WTC11 (cell line): ENCODE measurements around the gene GALNT2. TPM values are rescaled to one million over a fixed set of nuclear protein-coding genes. Genes with fewer than 3 reads are reported as not detected.

Experiments
- ATAC-seq: fragments of 200-7000 bp; cut with Tn5 transposase; 2 replicates; pipeline ENCODE4 v1.10.0; 2021; ENCODE audit warnings: mild to moderate bottlenecking, moderate library complexity
- CTCF ChIA-PET: fragments of 300-600 bp; sonication (Branson Sonifier 250); formaldehyde crosslinking; loops from one replicate; lab custom pipeline; 2021; ENCODE audit warnings: antibody characterized with exemption; lab: Charles Lee
- POLR2A ChIA-PET: fragments of 350-600 bp; sonication (Branson Sonifier 250); formaldehyde crosslinking; loops from one replicate; lab custom pipeline; 2021; ENCODE audit warnings: antibody characterized with exemption; lab: Charles Lee
- DNase-seq: peaks from one replicate; pipeline ENCODE4 v3.0.0; 2021; ENCODE audit warnings: low spot score
- H3K27ac Mint-ChIP-seq: 2 replicates; pipeline ENCODE4 v1.8.0; 2021; ENCODE audit warnings: mixed read lengths
- H3K27me3 Mint-ChIP-seq: 2 replicates; pipeline ENCODE4 v1.8.0; 2021; ENCODE audit warnings: low read depth, mild to moderate bottlenecking, moderate library complexity, mixed read lengths
- H3K36me3 Mint-ChIP-seq: 2 replicates; pipeline ENCODE4 v1.8.0; 2021; ENCODE audit warnings: mixed read lengths
- H3K4me1 Mint-ChIP-seq: 2 replicates; pipeline ENCODE4 v1.8.0; 2022; ENCODE audit warnings: mixed read lengths
- H3K4me3 Mint-ChIP-seq: 2 replicates; pipeline ENCODE4 v1.8.0; 2021; ENCODE audit warnings: mild to moderate bottlenecking, moderate library complexity, mixed read lengths
- H3K9me3 Mint-ChIP-seq: 2 replicates; pipeline ENCODE4 v1.8.0; 2021; ENCODE audit warnings: mixed read lengths
- CBFB ChIP-seq: sonication (generic); formaldehyde crosslinking; IDR thresholded peaks from 2 replicates; pipeline ENCODE4 v1.8.1; 2022; ENCODE audit warnings: mild to moderate bottlenecking, low read depth, missing genetic modification reagents
- FOXP1 ChIP-seq: sonication (generic); formaldehyde crosslinking; IDR thresholded peaks from 2 replicates; pipeline ENCODE4 v1.8.0; 2022; ENCODE audit warnings: missing genetic modification reagents, mild to moderate bottlenecking, moderate library complexity, borderline replicate concordance
- NFATC4 ChIP-seq: fragments of 250-450 bp; sonication (Bioruptor Pico); IDR thresholded peaks from 2 replicates; pipeline ENCODE4 v1.9.0; 2021; ENCODE audit warnings: mild to moderate bottlenecking
- RELA ChIP-seq: sonication (generic); formaldehyde crosslinking; IDR thresholded peaks from 2 replicates; pipeline ENCODE4 v1.8.1; 2022; ENCODE audit warnings: missing genetic modification reagents, mild to moderate bottlenecking, borderline replicate concordance
- RORB ChIP-seq: fragments of 250-450 bp; sonication (Bioruptor Pico); IDR thresholded peaks from 2 replicates; pipeline ENCODE4 v1.9.0; 2021; ENCODE audit warnings: mild to moderate bottlenecking
- SMAD3 ChIP-seq: sonication (generic); formaldehyde crosslinking; IDR thresholded peaks from 2 replicates; pipeline ENCODE4 v1.8.0; 2022; ENCODE audit warnings: missing genetic modification reagents, mild to moderate bottlenecking, borderline replicate concordance
- SP1 ChIP-seq: sonication (generic); formaldehyde crosslinking; conservative IDR thresholded peaks from 2 replicates; pipeline ENCODE4 v1.8.1; 2022; ENCODE audit warnings: missing genetic modification reagents
- ZNF121 ChIP-seq: sonication (generic); formaldehyde crosslinking; IDR thresholded peaks from 2 replicates; pipeline ENCODE4 v1.8.0; 2023; ENCODE audit warnings: missing genetic modification reagents
- ZNF232 ChIP-seq: sonication (generic); formaldehyde crosslinking; IDR thresholded peaks from 2 replicates; pipeline ENCODE4 v1.8.0; 2022; ENCODE audit warnings: mild to moderate bottlenecking, missing genetic modification reagents
- ZNF317 ChIP-seq: sonication (generic); formaldehyde crosslinking; IDR thresholded peaks from 2 replicates; pipeline ENCODE4 v1.8.1; 2023; ENCODE audit warnings: low read depth, mild to moderate bottlenecking, moderate library complexity, missing genetic modification reagents, borderline replicate concordance
- total RNA-seq: library from RNA; stranded (reverse); gene quantifications from 3 replicates; pipeline ENCODE4 v1.2.3, GENCODE V29; 2021
- TF ChIP-seq, protein P1 (sequence below): sonication (generic); formaldehyde crosslinking; IDR thresholded peaks from 2 replicates; pipeline ENCODE4 v1.8.0; 2022; ENCODE audit warnings: missing genetic modification reagents
- TF ChIP-seq, protein P2 (sequence below): sonication (generic); formaldehyde crosslinking; IDR thresholded peaks from 2 replicates; pipeline ENCODE4 v1.8.1; 2023; ENCODE audit warnings: mild to moderate bottlenecking, missing genetic modification reagents, borderline replicate concordance
- TF ChIP-seq, protein P3 (sequence below): sonication (generic); formaldehyde crosslinking; IDR thresholded peaks from 2 replicates; pipeline ENCODE4 v1.8.0; 2022; ENCODE audit warnings: mild to moderate bottlenecking, missing genetic modification reagents
- TF ChIP-seq, protein P4 (sequence below): sonication (generic); formaldehyde crosslinking; IDR thresholded peaks from 2 replicates; pipeline ENCODE4 v1.8.1; 2023; ENCODE audit warnings: mild to moderate bottlenecking, missing genetic modification reagents
- TF ChIP-seq, protein P5 (sequence below): fragments of 250-450 bp; sonication (Bioruptor Pico); IDR thresholded peaks from 2 replicates; pipeline ENCODE4 v1.8.0; 2021; ENCODE audit warnings: mild to moderate bottlenecking
- TF ChIP-seq, protein P6 (sequence below): sonication (generic); formaldehyde crosslinking; IDR thresholded peaks from 2 replicates; pipeline ENCODE4 v1.8.1; 2023; ENCODE audit warnings: mild to moderate bottlenecking, missing genetic modification reagents, moderate library complexity
- TF ChIP-seq, protein P7 (sequence below): fragments of 250-450 bp; sonication (Bioruptor Pico); IDR thresholded peaks from 2 replicates; pipeline ENCODE4 v1.9.0; 2021; ENCODE audit warnings: moderate library complexity, mild to moderate bottlenecking, inconsistent platforms, borderline replicate concordance
- TF ChIP-seq, protein P8 (sequence below): sonication (generic); formaldehyde crosslinking; IDR thresholded peaks from 2 replicates; pipeline ENCODE4 v1.8.1; 2022; ENCODE audit warnings: missing genetic modification reagents, borderline replicate concordance

Gene GALNT2
- total RNA-seq, 1 experiment from 2014 or later = 74.8 TPM

DNA sequence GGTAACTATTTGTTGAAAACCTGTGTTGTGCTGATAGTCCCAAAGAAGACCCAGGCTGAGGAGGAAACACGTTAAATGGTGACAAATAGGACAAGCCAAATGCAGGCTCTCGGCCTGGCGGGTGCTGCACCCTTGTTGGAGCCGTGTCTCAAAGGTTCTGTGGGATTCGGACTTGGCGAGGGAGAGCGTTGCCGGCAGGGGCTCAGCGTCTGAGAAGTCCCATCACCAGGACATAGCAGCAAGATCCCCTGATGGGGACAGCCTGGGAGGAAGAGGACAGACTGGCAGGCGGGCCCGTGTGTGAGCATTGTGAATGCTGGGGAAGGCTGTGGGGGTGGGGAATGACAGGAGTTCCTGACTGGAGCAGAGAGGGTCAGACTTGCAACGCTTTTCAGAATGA, 216.6 kb downstream of the GALNT2 start:
- H3K27me3 Mint-ChIP-seq = no peaks in the 10 kb centered on the region
- ATAC-seq (no peak), DNase-seq (no peak)
- CTCF ChIA-PET = no interaction called here
- no peaks in the 10 kb centered on the region for H3K9me3 Mint-ChIP-seq
- peaks cover 9% of the 10 kb centered on the region; the same call in 1 of the 2 replicates for H3K36me3 Mint-ChIP-seq
- peaks cover 23% of the 10 kb centered on the region for H3K4me1 Mint-ChIP-seq
- POLR2A ChIA-PET = no interaction called here
- TF ChIP-seq, protein P1, sequence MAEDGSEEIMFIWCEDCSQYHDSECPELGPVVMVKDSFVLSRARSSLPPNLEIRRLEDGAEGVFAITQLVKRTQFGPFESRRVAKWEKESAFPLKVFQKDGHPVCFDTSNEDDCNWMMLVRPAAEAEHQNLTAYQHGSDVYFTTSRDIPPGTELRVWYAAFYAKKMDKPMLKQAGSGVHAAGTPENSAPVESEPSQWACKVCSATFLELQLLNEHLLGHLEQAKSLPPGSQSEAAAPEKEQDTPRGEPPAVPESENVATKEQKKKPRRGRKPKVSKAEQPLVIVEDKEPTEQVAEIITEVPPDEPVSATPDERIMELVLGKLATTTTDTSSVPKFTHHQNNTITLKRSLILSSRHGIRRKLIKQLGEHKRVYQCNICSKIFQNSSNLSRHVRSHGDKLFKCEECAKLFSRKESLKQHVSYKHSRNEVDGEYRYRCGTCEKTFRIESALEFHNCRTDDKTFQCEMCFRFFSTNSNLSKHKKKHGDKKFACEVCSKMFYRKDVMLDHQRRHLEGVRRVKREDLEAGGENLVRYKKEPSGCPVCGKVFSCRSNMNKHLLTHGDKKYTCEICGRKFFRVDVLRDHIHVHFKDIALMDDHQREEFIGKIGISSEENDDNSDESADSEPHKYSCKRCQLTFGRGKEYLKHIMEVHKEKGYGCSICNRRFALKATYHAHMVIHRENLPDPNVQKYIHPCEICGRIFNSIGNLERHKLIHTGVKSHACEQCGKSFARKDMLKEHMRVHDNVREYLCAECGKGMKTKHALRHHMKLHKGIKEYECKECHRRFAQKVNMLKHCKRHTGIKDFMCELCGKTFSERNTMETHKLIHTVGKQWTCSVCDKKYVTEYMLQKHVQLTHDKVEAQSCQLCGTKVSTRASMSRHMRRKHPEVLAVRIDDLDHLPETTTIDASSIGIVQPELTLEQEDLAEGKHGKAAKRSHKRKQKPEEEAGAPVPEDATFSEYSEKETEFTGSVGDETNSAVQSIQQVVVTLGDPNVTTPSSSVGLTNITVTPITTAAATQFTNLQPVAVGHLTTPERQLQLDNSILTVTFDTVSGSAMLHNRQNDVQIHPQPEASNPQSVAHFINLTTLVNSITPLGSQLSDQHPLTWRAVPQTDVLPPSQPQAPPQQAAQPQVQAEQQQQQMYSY (CRISPR knock-in tag) = no peak
- TF ChIP-seq RORB (CRISPR knock-in tag) = no peak
- TF ChIP-seq, protein P2, sequence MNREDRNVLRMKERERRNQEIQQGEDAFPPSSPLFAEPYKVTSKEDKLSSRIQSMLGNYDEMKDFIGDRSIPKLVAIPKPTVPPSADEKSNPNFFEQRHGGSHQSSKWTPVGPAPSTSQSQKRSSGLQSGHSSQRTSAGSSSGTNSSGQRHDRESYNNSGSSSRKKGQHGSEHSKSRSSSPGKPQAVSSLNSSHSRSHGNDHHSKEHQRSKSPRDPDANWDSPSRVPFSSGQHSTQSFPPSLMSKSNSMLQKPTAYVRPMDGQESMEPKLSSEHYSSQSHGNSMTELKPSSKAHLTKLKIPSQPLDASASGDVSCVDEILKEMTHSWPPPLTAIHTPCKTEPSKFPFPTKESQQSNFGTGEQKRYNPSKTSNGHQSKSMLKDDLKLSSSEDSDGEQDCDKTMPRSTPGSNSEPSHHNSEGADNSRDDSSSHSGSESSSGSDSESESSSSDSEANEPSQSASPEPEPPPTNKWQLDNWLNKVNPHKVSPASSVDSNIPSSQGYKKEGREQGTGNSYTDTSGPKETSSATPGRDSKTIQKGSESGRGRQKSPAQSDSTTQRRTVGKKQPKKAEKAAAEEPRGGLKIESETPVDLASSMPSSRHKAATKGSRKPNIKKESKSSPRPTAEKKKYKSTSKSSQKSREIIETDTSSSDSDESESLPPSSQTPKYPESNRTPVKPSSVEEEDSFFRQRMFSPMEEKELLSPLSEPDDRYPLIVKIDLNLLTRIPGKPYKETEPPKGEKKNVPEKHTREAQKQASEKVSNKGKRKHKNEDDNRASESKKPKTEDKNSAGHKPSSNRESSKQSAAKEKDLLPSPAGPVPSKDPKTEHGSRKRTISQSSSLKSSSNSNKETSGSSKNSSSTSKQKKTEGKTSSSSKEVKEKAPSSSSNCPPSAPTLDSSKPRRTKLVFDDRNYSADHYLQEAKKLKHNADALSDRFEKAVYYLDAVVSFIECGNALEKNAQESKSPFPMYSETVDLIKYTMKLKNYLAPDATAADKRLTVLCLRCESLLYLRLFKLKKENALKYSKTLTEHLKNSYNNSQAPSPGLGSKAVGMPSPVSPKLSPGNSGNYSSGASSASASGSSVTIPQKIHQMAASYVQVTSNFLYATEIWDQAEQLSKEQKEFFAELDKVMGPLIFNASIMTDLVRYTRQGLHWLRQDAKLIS (CRISPR knock-in tag) = no peak
- no peak for TF ChIP-seq ZNF317 (CRISPR knock-in tag)
- TF ChIP-seq ZNF121 (CRISPR knock-in tag) = peak; percentile 80
- no peak for TF ChIP-seq RELA
- no peak for TF ChIP-seq SP1 (CRISPR knock-in tag)
- no peak overlapping the region for H3K4me3 Mint-ChIP-seq
- H3K27ac Mint-ChIP-seq = no peak overlapping the region

DNA sequence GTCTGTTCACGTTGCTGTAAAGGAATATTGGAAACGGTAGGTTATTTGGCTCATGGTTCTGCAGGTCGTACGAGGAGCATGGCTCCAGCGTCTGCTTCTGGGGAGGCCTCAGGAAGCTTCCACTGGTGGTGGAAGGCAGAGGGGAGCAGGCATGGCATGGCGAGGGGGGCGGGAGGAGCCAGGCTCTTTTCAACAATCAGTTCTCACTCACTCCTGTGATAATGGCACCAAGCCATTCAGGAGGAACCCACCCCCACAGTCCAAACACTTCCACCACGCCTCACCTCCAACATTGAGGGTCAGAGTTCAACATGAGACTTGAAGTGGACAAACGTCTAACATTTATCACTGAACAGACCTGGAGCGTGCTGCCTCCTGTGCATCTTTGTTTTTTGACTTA, 217.9 kb downstream of the GALNT2 start:
- no peak overlapping the region for H3K4me3 Mint-ChIP-seq
- TF ChIP-seq ZNF121 (CRISPR knock-in tag) (no peak), CBFB (CRISPR knock-in tag) (no peak), ZNF232 (CRISPR knock-in tag) (no peak), NFATC4 (CRISPR knock-in tag) (no peak), FOXP1 (CRISPR knock-in tag) (no peak), RELA (no peak)
- TF ChIP-seq, protein P3, sequence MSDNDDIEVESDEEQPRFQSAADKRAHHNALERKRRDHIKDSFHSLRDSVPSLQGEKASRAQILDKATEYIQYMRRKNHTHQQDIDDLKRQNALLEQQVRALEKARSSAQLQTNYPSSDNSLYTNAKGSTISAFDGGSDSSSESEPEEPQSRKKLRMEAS = no peak
- ATAC-seq = no peak
- H3K36me3 Mint-ChIP-seq = peaks cover under 1% of the 10 kb centered on the region; the same call in 1 of the 2 replicates
- H3K4me1 Mint-ChIP-seq = peaks cover 17% of the 10 kb centered on the region
- POLR2A ChIA-PET = interaction anchor here (0.5 to 0.6 kb wide), 2 partner anchors 610 to 750 kb away, joined by 5 to 6 read pairs; no protein-coding TSS in a partner anchor
- H3K27me3 Mint-ChIP-seq = no peaks in the 10 kb centered on the region
- DNase-seq = no peak
- H3K27ac Mint-ChIP-seq = no peak overlapping the region
- CTCF ChIA-PET = no interaction called here
- no peaks in the 10 kb centered on the region for H3K9me3 Mint-ChIP-seq

DNA sequence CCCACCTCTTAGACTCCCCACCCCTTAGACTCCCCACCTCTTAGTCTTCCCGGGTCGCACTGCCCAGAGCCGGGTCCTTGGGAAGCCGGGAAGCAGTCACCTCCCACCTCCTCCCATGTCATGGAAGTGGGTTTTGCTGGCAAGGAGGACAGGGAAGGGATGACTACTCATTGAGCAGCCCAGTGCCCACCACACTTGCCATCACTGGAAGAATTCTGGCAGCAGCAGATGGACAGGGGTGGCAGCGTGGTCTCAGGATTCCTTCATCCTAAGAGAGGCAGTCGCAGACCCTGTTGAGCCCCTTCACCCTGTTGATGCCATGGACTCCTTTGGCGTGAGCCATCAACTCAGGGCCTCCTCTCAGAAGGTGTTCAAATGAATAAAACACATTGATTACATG, 218.3 kb downstream of the GALNT2 start:
- no peaks in the 10 kb centered on the region for H3K36me3 Mint-ChIP-seq
- H3K4me1 Mint-ChIP-seq = peaks cover 17% of the 10 kb centered on the region
- ChIA-PET POLR2A (no interaction called here), CTCF (no interaction called here)
- no peak for ATAC-seq
- H3K4me3 Mint-ChIP-seq = no peak overlapping the region
- DNase-seq = no peak
- H3K27ac Mint-ChIP-seq = no peak overlapping the region
- H3K9me3 Mint-ChIP-seq = no peaks in the 10 kb centered on the region
- no peaks in the 10 kb centered on the region for H3K27me3 Mint-ChIP-seq
- TF ChIP-seq, protein P4, sequence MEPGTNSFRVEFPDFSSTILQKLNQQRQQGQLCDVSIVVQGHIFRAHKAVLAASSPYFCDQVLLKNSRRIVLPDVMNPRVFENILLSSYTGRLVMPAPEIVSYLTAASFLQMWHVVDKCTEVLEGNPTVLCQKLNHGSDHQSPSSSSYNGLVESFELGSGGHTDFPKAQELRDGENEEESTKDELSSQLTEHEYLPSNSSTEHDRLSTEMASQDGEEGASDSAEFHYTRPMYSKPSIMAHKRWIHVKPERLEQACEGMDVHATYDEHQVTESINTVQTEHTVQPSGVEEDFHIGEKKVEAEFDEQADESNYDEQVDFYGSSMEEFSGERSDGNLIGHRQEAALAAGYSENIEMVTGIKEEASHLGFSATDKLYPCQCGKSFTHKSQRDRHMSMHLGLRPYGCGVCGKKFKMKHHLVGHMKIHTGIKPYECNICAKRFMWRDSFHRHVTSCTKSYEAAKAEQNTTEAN (CRISPR knock-in tag) = no peak
- TF ChIP-seq, protein P5, sequence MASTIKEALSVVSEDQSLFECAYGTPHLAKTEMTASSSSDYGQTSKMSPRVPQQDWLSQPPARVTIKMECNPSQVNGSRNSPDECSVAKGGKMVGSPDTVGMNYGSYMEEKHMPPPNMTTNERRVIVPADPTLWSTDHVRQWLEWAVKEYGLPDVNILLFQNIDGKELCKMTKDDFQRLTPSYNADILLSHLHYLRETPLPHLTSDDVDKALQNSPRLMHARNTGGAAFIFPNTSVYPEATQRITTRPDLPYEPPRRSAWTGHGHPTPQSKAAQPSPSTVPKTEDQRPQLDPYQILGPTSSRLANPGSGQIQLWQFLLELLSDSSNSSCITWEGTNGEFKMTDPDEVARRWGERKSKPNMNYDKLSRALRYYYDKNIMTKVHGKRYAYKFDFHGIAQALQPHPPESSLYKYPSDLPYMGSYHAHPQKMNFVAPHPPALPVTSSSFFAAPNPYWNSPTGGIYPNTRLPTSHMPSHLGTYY (CRISPR knock-in tag) = no peak
- no peak for TF ChIP-seq SMAD3 (CRISPR knock-in tag)
- TF ChIP-seq, protein P6, sequence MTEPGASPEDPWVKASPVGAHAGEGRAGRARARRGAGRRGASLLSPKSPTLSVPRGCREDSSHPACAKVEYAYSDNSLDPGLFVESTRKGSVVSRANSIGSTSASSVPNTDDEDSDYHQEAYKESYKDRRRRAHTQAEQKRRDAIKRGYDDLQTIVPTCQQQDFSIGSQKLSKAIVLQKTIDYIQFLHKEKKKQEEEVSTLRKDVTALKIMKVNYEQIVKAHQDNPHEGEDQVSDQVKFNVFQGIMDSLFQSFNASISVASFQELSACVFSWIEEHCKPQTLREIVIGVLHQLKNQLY (CRISPR knock-in tag) = no peak
- TF ChIP-seq, protein P7, sequence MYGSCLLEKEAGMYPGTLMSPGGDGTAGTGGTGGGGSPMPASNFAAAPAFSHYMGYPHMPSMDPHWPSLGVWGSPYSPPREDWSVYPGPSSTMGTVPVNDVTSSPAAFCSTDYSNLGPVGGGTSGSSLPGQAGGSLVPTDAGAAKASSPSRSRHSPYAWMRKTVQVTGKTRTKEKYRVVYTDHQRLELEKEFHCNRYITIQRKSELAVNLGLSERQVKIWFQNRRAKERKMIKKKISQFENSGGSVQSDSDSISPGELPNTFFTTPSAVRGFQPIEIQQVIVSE (CRISPR knock-in tag) = no peak
- TF ChIP-seq, protein P8, sequence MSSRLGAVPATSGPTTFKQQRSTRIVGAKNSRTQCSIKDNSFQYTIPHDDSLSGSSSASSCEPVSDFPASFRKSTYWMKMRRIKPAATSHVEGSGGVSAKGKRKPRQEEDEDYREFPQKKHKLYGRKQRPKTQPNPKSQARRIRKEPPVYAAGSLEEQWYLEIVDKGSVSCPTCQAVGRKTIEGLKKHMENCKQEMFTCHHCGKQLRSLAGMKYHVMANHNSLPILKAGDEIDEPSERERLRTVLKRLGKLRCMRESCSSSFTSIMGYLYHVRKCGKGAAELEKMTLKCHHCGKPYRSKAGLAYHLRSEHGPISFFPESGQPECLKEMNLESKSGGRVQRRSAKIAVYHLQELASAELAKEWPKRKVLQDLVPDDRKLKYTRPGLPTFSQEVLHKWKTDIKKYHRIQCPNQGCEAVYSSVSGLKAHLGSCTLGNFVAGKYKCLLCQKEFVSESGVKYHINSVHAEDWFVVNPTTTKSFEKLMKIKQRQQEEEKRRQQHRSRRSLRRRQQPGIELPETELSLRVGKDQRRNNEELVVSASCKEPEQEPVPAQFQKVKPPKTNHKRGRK = no peak
- TF ChIP-seq, protein P3 = no peak
